ENCODE measurements around the gene HBA1. TPM values are rescaled to one million over a fixed set of nuclear protein-coding genes. Genes with fewer than 3 reads are reported as not detected.

HBA1 gene
- total and polyA plus RNA-seq, 2 of the 4 experiments (the other 2 are of a cell fraction), result 0.21 TPM; not detected in 1

DNA sequence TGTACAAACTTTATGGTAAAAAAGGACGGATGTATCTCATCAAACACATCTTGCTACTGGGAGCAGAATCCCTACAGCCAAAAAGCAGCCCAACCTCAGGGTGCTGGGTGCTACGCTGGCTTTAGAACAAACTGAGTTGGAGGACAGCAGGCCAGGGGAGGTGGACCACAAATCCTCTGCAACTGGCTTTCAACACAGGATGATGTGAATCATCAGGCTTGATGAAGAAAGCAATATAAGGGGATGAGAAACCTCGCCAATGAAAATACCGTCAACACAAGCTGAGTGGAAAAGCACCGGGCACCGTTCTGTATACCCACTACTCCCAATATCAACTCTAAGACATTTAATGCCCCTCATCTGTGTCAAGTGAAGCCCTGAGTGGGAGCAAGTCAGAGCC lies 18.0 kb downstream of the HBA1 start:
- no CpG with 5 or more reads among the region's 6 CpGs for WGBS, 2 experiments (ENCODE audit: extremely low coverage in 2 of 2, insufficient read length in 1 of 2)
- H2BK5ac ChIP-seq (ENCODE audit: low read depth, low read length, poor library complexity, severe bottlenecking), result no peak overlapping the region
- H2AFZ ChIP-seq (replicated peaks; ENCODE audit: low read length, poor library complexity), result peak overlapping the region; percentile 13
- peak; percentile 29 for DNase-seq
- peaks cover 20% of the 10 kb centered on the region for H4K20me1 ChIP-seq (ENCODE audit: insufficient read depth, low read length)
- no peaks in the 10 kb centered on the region for H3K27me3 ChIP-seq (ENCODE audit: control insufficient read depth, insufficient read depth, low read length)
- H4K5ac ChIP-seq (ENCODE audit: low read depth, low read length), result no peak overlapping the region
- no peaks in the 10 kb centered on the region for H3K4me1 ChIP-seq (ENCODE audit: control insufficient read depth, insufficient read depth, low read length)
- H3K9me1 ChIP-seq (ENCODE audit: insufficient read depth, low read length), result peaks cover 4% of the 10 kb centered on the region
- in situ Hi-C loops (cut with MboI; ENCODE audit: low sequenced_read_pairs) (no loop called here), dilution Hi-C loops (cut with HindIII; ENCODE audit: low sequenced_read_pairs, unreplicated experiment) (no loop called here), intact Hi-C loops (cut with micrococcal nuclease) (no loop called here)
- H3K9ac ChIP-seq (ENCODE audit: low read depth, low read length), result no peak overlapping the region
- ChIA-PET POLR2A (ENCODE audit: unreplicated experiment) (no interaction called here), CTCF (interaction anchor here (1.0 kb wide), 2 partner anchors 13 to 88 kb away, joined by 3 read pairs; no protein-coding TSS in a partner anchor)
- H3K4ac ChIP-seq (ENCODE audit: low read depth, low read length), result no peak overlapping the region
- H2BK15ac ChIP-seq (ENCODE audit: low read depth, low read length), result no peak overlapping the region
- no peak overlapping the region for H3K4me3 ChIP-seq (ENCODE audit: insufficient read depth, low read depth, low read length)
- no peaks in the 10 kb centered on the region for H3K9me3 ChIP-seq (ENCODE audit: control insufficient read depth, insufficient read depth, low read length)
- no peak overlapping the region for H3K14ac ChIP-seq (replicated peaks; ENCODE audit: low read depth, low read length)
- H3K36me3 ChIP-seq (ENCODE audit: control insufficient read depth, insufficient read depth, low read length), result peaks cover 64% of the 10 kb centered on the region
- TF ChIP-seq CEBPB (IDR thresholded peaks at IDR 0.05; ENCODE audit: low read depth, low read length) (no peak), MXI1 (IDR thresholded peaks at IDR 0.05; ENCODE audit: borderline replicate concordance, low read depth, low read length) (no peak), FOS (IDR thresholded peaks at IDR 0.05; ENCODE audit: low read depth, low read length) (no peak), RCOR1 (IDR thresholded peaks at IDR 0.05; ENCODE audit: insufficient replicate concordance, low read length) (no peak), RAD21 (IDR thresholded peaks at IDR 0.05; ENCODE audit: low read length) (no peak), BHLHE40 (IDR thresholded peaks at IDR 0.05; ENCODE audit: low read depth, low read length) (no peak), POLR2A (IDR thresholded peaks at IDR 0.05; ENCODE audit: low read depth, low read length) (no peak), RFX5 (IDR thresholded peaks at IDR 0.05; ENCODE audit: low read depth, low read length) (no peak), NFE2L2 (IDR thresholded peaks at IDR 0.05; ENCODE audit: low read depth, low read length) (no peak), MAFK (IDR thresholded peaks at IDR 0.05; ENCODE audit: low read depth, low read length) (no peak), MAZ (IDR thresholded peaks at IDR 0.05; ENCODE audit: borderline replicate concordance, low read depth, low read length) (no peak), CHD1 (IDR thresholded peaks at IDR 0.05; ENCODE audit: low read depth, low read length) (no peak), SMC3 (IDR thresholded peaks at IDR 0.05; ENCODE audit: low read depth, low read length) (no peak)
- TF ChIP-seq, protein P1, sequence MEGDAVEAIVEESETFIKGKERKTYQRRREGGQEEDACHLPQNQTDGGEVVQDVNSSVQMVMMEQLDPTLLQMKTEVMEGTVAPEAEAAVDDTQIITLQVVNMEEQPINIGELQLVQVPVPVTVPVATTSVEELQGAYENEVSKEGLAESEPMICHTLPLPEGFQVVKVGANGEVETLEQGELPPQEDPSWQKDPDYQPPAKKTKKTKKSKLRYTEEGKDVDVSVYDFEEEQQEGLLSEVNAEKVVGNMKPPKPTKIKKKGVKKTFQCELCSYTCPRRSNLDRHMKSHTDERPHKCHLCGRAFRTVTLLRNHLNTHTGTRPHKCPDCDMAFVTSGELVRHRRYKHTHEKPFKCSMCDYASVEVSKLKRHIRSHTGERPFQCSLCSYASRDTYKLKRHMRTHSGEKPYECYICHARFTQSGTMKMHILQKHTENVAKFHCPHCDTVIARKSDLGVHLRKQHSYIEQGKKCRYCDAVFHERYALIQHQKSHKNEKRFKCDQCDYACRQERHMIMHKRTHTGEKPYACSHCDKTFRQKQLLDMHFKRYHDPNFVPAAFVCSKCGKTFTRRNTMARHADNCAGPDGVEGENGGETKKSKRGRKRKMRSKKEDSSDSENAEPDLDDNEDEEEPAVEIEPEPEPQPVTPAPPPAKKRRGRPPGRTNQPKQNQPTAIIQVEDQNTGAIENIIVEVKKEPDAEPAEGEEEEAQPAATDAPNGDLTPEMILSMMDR (conservative IDR thresholded peaks at IDR 0.05; ENCODE audit: low read depth, low read length), result no peak
- TF ChIP-seq, protein P2, sequence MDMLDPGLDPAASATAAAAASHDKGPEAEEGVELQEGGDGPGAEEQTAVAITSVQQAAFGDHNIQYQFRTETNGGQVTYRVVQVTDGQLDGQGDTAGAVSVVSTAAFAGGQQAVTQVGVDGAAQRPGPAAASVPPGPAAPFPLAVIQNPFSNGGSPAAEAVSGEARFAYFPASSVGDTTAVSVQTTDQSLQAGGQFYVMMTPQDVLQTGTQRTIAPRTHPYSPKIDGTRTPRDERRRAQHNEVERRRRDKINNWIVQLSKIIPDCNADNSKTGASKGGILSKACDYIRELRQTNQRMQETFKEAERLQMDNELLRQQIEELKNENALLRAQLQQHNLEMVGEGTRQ (IDR thresholded peaks at IDR 0.05; ENCODE audit: low read depth, low read length), result no peak
- TF ChIP-seq, protein P3, sequence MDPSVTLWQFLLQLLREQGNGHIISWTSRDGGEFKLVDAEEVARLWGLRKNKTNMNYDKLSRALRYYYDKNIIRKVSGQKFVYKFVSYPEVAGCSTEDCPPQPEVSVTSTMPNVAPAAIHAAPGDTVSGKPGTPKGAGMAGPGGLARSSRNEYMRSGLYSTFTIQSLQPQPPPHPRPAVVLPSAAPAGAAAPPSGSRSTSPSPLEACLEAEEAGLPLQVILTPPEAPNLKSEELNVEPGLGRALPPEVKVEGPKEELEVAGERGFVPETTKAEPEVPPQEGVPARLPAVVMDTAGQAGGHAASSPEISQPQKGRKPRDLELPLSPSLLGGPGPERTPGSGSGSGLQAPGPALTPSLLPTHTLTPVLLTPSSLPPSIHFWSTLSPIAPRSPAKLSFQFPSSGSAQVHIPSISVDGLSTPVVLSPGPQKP (IDR thresholded peaks at IDR 0.05; ENCODE audit: borderline replicate concordance, low read depth, low read length), result no peak
- no peak overlapping the region for H2BK120ac ChIP-seq (ENCODE audit: low read depth, low read length)
- no peak overlapping the region for H3K56ac ChIP-seq (ENCODE audit: extremely low read depth, insufficient read depth, low read length)
- H3K18ac ChIP-seq (ENCODE audit: low read depth, low read length), result no peak overlapping the region
- H2AK9ac ChIP-seq (replicated peaks; ENCODE audit: low read depth, low read length, poor library complexity), result no peak overlapping the region
- no peak overlapping the region for H4K8ac ChIP-seq (ENCODE audit: low read depth in 2 of 2, low read length in 2 of 2)
- no peak overlapping the region for H3K23ac ChIP-seq (ENCODE audit: low read depth, low read length)
- H2BK20ac ChIP-seq (ENCODE audit: low read depth, low read length), result no peak overlapping the region
- no peak overlapping the region for H2AK5ac ChIP-seq (ENCODE audit: low read depth, low read length)
- H3K27ac ChIP-seq (ENCODE audit: insufficient read depth, low read length), result no peak overlapping the region
- BruUV-seq (replicated peaks), result no TSS peak
- H3K4me2 ChIP-seq (ENCODE audit: low read depth, low read length), result no peak overlapping the region
- ATAC-seq (ENCODE audit: low read depth), result no peak
- H4K91ac ChIP-seq (ENCODE audit: insufficient read depth, low read depth, low read length), result no peak overlapping the region
- peaks cover 23 to 51% of the 10 kb centered on the region in 2 experiments for H3K79me1 ChIP-seq (ENCODE audit: low read depth in 1 of 2, low read length in 2 of 2)
